Measurements from ENCODE around the gene CDNF. TPM values are rescaled to one million over a fixed set of nuclear protein-coding genes. Genes with fewer than 3 reads are reported as not detected.

CDNF gene
- total and polyA plus RNA-seq, 11 donors: 0.61 to 5.4 (median 2.8) TPM

DNA sequence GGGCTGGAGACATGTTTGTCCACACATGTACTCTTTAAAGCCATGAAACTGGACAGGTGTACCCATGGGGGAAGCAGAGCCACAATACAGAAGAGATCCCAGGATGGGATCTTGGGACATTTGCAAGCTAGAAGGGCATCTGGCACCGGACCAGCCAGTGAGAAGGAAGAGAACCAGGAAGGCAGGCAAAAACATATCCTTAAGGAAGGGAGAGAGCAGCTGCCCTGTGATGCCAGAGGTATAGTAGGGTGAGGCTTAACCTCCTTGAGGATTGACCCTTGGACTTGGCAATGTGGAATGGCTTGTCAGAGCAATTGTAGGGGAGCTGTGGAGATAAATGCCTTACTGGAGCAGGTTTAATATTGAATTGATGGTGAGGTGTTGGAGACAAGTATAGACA is 23.0 kb upstream of the CDNF start:
- H3K27ac ChIP-seq: no peak overlapping the region
- H3K36me3 ChIP-seq: peaks cover 0 to 54% (median 37%) of the 10 kb centered on the region in 9 donors
- peaks cover 0 to 11% (median 0%) of the 10 kb centered on the region in 12 donors for H3K4me1 ChIP-seq
- TF ChIP-seq, protein P1, sequence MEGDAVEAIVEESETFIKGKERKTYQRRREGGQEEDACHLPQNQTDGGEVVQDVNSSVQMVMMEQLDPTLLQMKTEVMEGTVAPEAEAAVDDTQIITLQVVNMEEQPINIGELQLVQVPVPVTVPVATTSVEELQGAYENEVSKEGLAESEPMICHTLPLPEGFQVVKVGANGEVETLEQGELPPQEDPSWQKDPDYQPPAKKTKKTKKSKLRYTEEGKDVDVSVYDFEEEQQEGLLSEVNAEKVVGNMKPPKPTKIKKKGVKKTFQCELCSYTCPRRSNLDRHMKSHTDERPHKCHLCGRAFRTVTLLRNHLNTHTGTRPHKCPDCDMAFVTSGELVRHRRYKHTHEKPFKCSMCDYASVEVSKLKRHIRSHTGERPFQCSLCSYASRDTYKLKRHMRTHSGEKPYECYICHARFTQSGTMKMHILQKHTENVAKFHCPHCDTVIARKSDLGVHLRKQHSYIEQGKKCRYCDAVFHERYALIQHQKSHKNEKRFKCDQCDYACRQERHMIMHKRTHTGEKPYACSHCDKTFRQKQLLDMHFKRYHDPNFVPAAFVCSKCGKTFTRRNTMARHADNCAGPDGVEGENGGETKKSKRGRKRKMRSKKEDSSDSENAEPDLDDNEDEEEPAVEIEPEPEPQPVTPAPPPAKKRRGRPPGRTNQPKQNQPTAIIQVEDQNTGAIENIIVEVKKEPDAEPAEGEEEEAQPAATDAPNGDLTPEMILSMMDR (IDR thresholded peaks at IDR 0.05): no peak
- TF ChIP-seq POLR2A (IDR thresholded peaks at IDR 0.05): no peak
- ATAC-seq (no peak), DNase-seq (no peak)
- intact Hi-C loops (cut with DNase I): no loop called here
- no peak overlapping the region for H3K4me3 ChIP-seq
- H3K27me3 ChIP-seq: no peaks in the 10 kb centered on the region
- whole genome bisulfite sequencing, 4 donors: 89 to 100% (median 91%) methylated on average over 1 of the region's 1 CpG
- peaks cover 0 to 4% (median 0%) of the 10 kb centered on the region in 12 donors for H3K9me3 ChIP-seq

DNA sequence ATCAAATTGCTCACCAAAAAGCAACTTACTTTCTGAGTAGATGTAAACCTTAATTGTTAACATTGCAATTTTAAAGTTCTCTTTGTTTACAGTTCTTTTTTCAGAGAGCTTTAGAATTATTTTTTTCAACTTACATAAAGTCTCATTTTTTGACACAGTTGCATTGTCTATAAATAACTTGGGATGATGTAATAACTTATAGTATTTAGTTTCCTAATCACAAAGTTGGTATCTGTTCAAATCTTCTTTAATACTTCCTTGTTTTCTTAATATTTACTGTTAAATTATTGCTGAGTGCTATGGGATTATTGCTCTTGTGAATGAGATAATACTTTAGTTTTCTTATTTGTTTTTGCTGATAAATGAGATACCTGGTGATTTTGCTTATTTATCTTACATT is 21.9 kb upstream of the CDNF start:
- intact Hi-C loops (cut with DNase I): no loop called here
- Histone ChIP-seq H3K9me3 (peaks cover 0 to 4% (median 0%) of the 10 kb centered on the region in 12 donors), H3K4me1 (peaks cover 0 to 11% (median 0%) of the 10 kb centered on the region in 12 donors), H3K36me3 (peaks cover 0 to 60% (median 47%) of the 10 kb centered on the region in 9 donors), H3K4me3 (no peak overlapping the region), H3K27me3 (no peaks in the 10 kb centered on the region), H3K27ac (no peak overlapping the region)
- DNase-seq: no peak
- no peak for ATAC-seq
- TF ChIP-seq, protein P1 (IDR thresholded peaks at IDR 0.05): no peak
- no peak for TF ChIP-seq POLR2A (IDR thresholded peaks at IDR 0.05)

DNA sequence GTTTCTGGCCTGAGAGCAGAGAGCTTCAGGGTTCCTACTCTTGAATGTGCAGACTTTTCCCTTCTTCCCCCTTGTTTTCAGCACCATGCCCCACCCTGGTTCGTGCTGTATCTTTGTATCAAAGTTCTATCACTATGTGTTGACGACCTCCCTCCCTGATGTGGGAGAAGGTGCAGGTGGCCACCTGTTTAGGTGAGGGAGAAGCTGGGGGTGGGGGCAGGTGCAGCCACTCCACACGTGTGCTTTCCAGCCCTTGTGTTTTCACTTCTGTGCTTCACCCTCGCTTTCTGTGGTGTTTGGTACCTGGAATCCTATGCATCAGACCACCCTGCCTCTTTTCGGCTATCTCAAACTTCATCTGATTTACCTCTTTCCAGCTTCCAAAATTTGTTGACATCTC is 21.2 kb upstream of the CDNF start:
- ATAC-seq (no peak), DNase-seq (no peak)
- H3K27ac ChIP-seq: no peak overlapping the region
- peaks cover 0 to 11% (median 0%) of the 10 kb centered on the region in 12 donors for H3K4me1 ChIP-seq
- H3K4me3 ChIP-seq: no peak overlapping the region
- H3K9me3 ChIP-seq: no peaks in the 10 kb centered on the region
- 80 to 89% (median 86%) methylated on average over 5 of the region's 5 CpGs for WGBS, 4 donors
- TF ChIP-seq, protein P1 (IDR thresholded peaks at IDR 0.05): no peak
- no peak for TF ChIP-seq POLR2A (IDR thresholded peaks at IDR 0.05)
- intact Hi-C loops (cut with DNase I): no loop called here
- H3K36me3 ChIP-seq: peaks cover 0 to 67% (median 54%) of the 10 kb centered on the region in 9 donors
- H3K27me3 ChIP-seq: no peaks in the 10 kb centered on the region

DNA sequence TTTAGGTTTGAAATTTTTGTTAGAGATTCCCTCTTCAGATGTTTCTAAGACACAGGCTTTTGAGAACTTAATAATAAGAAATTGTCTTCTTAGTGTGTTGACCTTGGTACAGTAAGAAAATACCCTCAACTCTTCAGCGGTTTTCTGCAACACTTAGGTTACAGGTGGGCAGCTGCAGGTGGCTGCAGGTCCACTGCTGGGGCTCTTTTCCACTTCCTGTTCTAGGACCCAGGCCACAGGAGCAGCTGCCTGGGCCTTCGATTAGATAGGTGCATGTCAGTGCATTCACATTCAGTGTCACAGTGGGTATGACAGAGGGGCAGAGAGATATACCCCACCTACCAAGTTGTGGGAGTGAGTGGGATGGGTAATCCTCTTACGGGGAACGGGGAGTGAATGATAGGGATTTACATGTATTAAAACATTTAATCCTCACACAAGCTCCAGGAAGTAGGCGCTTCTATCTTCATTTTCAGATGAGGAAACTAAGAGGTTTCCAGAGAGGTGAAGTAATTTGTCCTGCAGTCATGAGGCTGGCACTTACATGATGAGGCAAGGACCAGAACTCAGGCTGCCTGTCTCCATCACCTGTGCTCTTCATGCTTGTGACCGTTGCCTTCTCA is 20.6 kb upstream of the CDNF start:
- intact Hi-C loops (cut with DNase I): no loop called here
- peaks cover 0 to 73% (median 58%) of the 10 kb centered on the region in 9 donors for H3K36me3 ChIP-seq
- ATAC-seq (no peak), DNase-seq (no peak)
- H3K9me3 ChIP-seq: no peaks in the 10 kb centered on the region
- 91 to 94% (median 92%) methylated on average over 6 of the region's 6 CpGs for WGBS, 4 donors
- H3K27me3 ChIP-seq: no peaks in the 10 kb centered on the region
- H3K4me1 ChIP-seq: peaks cover 0 to 11% (median 0%) of the 10 kb centered on the region in 12 donors
- TF ChIP-seq POLR2A (IDR thresholded peaks at IDR 0.05): no peak
- no peak overlapping the region for H3K27ac ChIP-seq
- no peak overlapping the region for H3K4me3 ChIP-seq

DNA sequence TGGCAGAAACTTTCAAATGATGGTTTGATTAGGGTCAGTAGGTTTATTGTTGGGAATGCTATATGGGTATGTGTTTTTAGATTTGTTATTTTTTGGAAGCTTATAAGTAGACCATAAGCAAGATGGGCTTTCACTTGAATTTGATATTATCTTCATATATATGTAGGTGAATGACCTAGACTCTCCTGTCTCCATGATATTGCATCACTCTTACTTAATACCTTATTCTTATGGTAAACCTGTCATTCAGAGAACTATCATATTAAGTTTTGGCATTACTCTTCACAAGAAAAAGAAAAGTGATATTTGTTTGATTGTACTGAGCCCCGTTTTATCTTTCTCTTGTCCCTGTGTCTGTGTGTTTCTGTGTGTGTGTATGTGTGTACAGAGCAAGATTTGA is 17.6 kb upstream of the CDNF start:
- intact Hi-C loops (cut with DNase I): no loop called here
- DNase-seq (no peak), ATAC-seq (no peak)
- H3K27ac ChIP-seq: no peak overlapping the region
- H3K9me3 ChIP-seq: no peaks in the 10 kb centered on the region
- 90 to 98% (median 94%) methylated on average over 1 of the region's 1 CpG for WGBS, 4 donors
- no peak overlapping the region for H3K4me3 ChIP-seq
- TF ChIP-seq, protein P1 (IDR thresholded peaks at IDR 0.05): no peak
- TF ChIP-seq POLR2A (IDR thresholded peaks at IDR 0.05): no peak
- H3K4me1 ChIP-seq: peaks cover 0 to 11% (median 0%) of the 10 kb centered on the region in 12 donors
- no peaks in the 10 kb centered on the region for H3K27me3 ChIP-seq
- H3K36me3 ChIP-seq: peaks cover 0 to 91% (median 65%) of the 10 kb centered on the region in 9 donors

Measured in heart left ventricle (tissue), 16 donors.